ENCODE data around the gene CDH4. TPM values are rescaled to one million over a fixed set of nuclear protein-coding genes. Genes with fewer than 3 reads are reported as not detected.

CDH4 gene
- polyA plus RNA-seq, 1 experiment: 1.5 TPM

- no peak for DNase-seq (ENCODE audit: low read depth)
- POLR2A ChIA-PET: no interaction called here
- no peaks in the 10 kb centered on the region for H3K27me3 ChIP-seq (ENCODE audit: control insufficient read depth, insufficient read depth, low read length)
- no peaks in the 10 kb centered on the region for H3K36me3 ChIP-seq (ENCODE audit: control insufficient read depth, insufficient read depth, low read length)
- CTCF ChIA-PET: no interaction called here
- TF ChIP-seq CTCF (IDR thresholded peaks at IDR 0.05; ENCODE audit: insufficient read depth, low read depth, low read length): no peak
- H3K4me3 ChIP-seq (ENCODE audit: low read depth, low read length): no peak overlapping the region
Measured at GRCh38 chr20:61531553-61532345, 279.7 kb downstream of the CDH4 start.

GRCh38 chr20:61532736-61533135, 280.7 kb downstream of the CDH4 start:
- ChIA-PET POLR2A (no interaction called here), CTCF (no interaction called here)
- Histone ChIP-seq H3K27me3 (ENCODE audit: control insufficient read depth, insufficient read depth, low read length) (no peaks in the 10 kb centered on the region), H3K4me3 (ENCODE audit: low read depth, low read length) (no peak overlapping the region), H3K36me3 (ENCODE audit: control insufficient read depth, insufficient read depth, low read length) (no peaks in the 10 kb centered on the region)
- TF ChIP-seq CTCF (IDR thresholded peaks at IDR 0.05; ENCODE audit: insufficient read depth, low read depth, low read length): no peak
- DNase-seq (ENCODE audit: low read depth): no peak

- DNase-seq (ENCODE audit: low read depth): no peak
- TF ChIP-seq CTCF (IDR thresholded peaks at IDR 0.05; ENCODE audit: insufficient read depth, low read depth, low read length): no peak
- no peak overlapping the region for H3K4me3 ChIP-seq (ENCODE audit: low read depth, low read length)
- no peaks in the 10 kb centered on the region for H3K27me3 ChIP-seq (ENCODE audit: control insufficient read depth, insufficient read depth, low read length)
- ChIA-PET CTCF (no interaction called here), POLR2A (no interaction called here)
- no peaks in the 10 kb centered on the region for H3K36me3 ChIP-seq (ENCODE audit: control insufficient read depth, insufficient read depth, low read length)
Measured at GRCh38 chr20:61533231-61533631, 281.2 kb downstream of the CDH4 start.

- Histone ChIP-seq H3K4me3 (ENCODE audit: low read depth, low read length) (no peak overlapping the region), H3K27me3 (ENCODE audit: control insufficient read depth, insufficient read depth, low read length) (no peaks in the 10 kb centered on the region), H3K36me3 (ENCODE audit: control insufficient read depth, insufficient read depth, low read length) (no peaks in the 10 kb centered on the region)
- no peak for DNase-seq (ENCODE audit: low read depth)
- POLR2A ChIA-PET: no interaction called here
- no peak for TF ChIP-seq CTCF (IDR thresholded peaks at IDR 0.05; ENCODE audit: insufficient read depth, low read depth, low read length)
- CTCF ChIA-PET: interaction anchor here (0.6 kb wide), 1 partner anchor 61 kb away, joined by 3 read pairs; no protein-coding TSS in a partner anchor
Measured at GRCh38 chr20:61534346-61534745, 282.3 kb downstream of the CDH4 start.

GRCh38 chr20:61535091-61535490, 283.0 kb downstream of the CDH4 start:
- H3K36me3 ChIP-seq (ENCODE audit: control insufficient read depth, insufficient read depth, low read length): no peaks in the 10 kb centered on the region
- DNase-seq (ENCODE audit: low read depth): no peak
- ChIA-PET POLR2A (no interaction called here), CTCF (no interaction called here)
- no peaks in the 10 kb centered on the region for H3K27me3 ChIP-seq (ENCODE audit: control insufficient read depth, insufficient read depth, low read length)
- H3K4me3 ChIP-seq (ENCODE audit: low read depth, low read length): no peak overlapping the region
- TF ChIP-seq CTCF (IDR thresholded peaks at IDR 0.05; ENCODE audit: insufficient read depth, low read depth, low read length): no peak

Measured in BJ (cell line).